ENCODE data around the gene FOXJ3.

The FOXJ3 gene

DNA sequence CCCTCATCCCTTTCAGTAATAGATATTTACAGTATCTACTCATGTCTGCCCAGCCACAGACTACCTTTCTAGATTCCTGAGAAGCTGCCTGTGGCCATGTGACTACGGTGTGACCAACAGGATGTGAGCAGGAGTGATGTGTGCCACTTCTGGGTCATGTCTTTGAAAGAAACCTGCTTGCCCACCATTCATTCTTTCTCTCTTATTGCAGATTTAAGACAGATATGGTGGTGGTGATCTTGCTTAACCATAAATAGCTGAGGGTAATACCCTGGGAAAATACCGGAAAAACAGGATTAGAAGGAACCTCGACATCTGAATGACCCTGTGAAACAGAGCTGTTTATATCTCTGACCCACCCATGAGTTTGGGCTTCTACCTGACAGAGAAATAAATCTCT lies 128.9 kb downstream of the FOXJ3 start:
- CTCF ChIA-PET: interaction anchor here (0.6 kb wide), 2 partner anchors 23 to 1431 kb away, joined by 3 read pairs; no protein-coding TSS in a partner anchor
- H3K9me3 ChIP-seq (ENCODE audit: control insufficient read depth, insufficient read depth, low read depth, low read length): no peaks in the 10 kb centered on the region

DNA sequence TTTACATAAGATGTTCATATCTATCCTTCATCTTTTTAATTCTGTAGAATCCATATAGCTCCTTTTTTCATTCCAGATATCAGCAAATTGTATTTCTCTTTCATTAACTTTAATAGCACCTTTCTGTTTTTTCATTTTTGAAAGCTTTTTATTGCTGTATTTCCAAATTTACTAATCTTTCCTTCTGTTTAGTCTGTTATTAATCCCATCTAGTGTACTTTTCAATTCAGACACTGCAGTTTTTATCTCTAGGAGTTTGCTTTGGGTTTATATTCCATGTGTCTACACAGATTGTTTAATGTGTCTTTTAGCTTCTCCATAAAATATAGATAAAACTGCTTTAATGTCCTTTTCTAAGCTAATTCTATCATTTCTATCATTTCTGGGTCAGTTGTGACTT lies 133.0 kb downstream of the FOXJ3 start:
- no peak overlapping the region for H3K27ac ChIP-seq (ENCODE audit: extremely low read depth, low read depth, low read length)
- H3K36me3 ChIP-seq (ENCODE audit: control insufficient read depth in 2 of 2, insufficient read depth in 1 of 2, low read length in 2 of 2): peaks cover 3 to 30% of the 10 kb centered on the region in 2 experiments; a peak in 2 of 3 replicates
- H3K4me1 ChIP-seq (ENCODE audit: control insufficient read depth, insufficient read depth, low read length): no peaks in the 10 kb centered on the region
- ChIA-PET CTCF (interaction anchor here (2.1 kb wide), 1 partner anchor 28 kb away, joined by 10 read pairs; no protein-coding TSS in a partner anchor), POLR2A (no interaction called here)
- H3K9me3 ChIP-seq (ENCODE audit: control insufficient read depth, insufficient read depth, low read depth, low read length): no peaks in the 10 kb centered on the region
- TF ChIP-seq ZBTB1 (tag by site-specific recombination; IDR thresholded peaks at IDR 0.05): no peak
- peak; percentile 81 for TF ChIP-seq SETDB1 (IDR thresholded peaks at IDR 0.05; ENCODE audit: insufficient read length, low read length)
- H3K4me3 ChIP-seq (ENCODE audit: low read depth, low read length): no peak overlapping the region

More for the DNA sequence above, 128.9 kb downstream of the FOXJ3 start:
- POLR2A ChIA-PET: no interaction called here
- H3K27ac ChIP-seq (ENCODE audit: extremely low read depth, low read depth, low read length): no peak overlapping the region
- no peak overlapping the region for H3K4me3 ChIP-seq (ENCODE audit: low read depth, low read length)
- TF ChIP-seq, protein P1, sequence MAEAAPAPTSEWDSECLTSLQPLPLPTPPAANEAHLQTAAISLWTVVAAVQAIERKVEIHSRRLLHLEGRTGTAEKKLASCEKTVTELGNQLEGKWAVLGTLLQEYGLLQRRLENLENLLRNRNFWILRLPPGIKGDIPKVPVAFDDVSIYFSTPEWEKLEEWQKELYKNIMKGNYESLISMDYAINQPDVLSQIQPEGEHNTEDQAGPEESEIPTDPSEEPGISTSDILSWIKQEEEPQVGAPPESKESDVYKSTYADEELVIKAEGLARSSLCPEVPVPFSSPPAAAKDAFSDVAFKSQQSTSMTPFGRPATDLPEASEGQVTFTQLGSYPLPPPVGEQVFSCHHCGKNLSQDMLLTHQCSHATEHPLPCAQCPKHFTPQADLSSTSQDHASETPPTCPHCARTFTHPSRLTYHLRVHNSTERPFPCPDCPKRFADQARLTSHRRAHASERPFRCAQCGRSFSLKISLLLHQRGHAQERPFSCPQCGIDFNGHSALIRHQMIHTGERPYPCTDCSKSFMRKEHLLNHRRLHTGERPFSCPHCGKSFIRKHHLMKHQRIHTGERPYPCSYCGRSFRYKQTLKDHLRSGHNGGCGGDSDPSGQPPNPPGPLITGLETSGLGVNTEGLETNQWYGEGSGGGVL (tag by site-specific recombination; IDR thresholded peaks at IDR 0.05): no peak
- H3K36me3 ChIP-seq (ENCODE audit: control insufficient read depth in 2 of 2, insufficient read depth in 1 of 2, low read length in 2 of 2): peaks cover 0 to 11% of the 10 kb centered on the region in 2 experiments; a peak in 1 of 3 replicates
- no peaks in the 10 kb centered on the region for H3K4me1 ChIP-seq (ENCODE audit: control insufficient read depth, insufficient read depth, low read length)

DNA sequence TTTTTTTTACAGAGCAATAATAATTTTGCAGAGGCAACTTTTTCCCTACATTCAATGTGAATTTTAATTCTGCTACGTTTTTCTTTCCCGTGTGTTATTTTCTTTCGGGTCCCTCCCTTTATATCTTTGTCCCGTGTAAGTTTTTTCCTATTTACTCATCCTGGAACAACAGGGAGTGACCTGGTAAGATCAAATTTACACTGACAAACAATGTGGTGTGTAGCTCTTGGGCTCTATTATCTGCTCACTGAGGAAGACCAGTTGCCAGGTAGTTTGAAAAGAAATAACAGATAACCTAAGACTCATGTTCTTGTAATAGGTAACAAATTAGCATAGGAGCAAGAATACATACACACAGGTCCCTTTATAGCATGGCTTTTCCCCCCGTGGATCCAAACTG lies 136.8 kb downstream of the FOXJ3 start:
- POLR2A ChIA-PET: no interaction called here
- H3K27ac ChIP-seq (ENCODE audit: extremely low read depth, low read depth, low read length): no peak overlapping the region
- no peak for TF ChIP-seq SETDB1 (IDR thresholded peaks at IDR 0.05; ENCODE audit: insufficient read length, low read length)
- TF ChIP-seq ZNF266 (tag by site-specific recombination; IDR thresholded peaks at IDR 0.05; ENCODE audit: low read depth): no peak
- TF ChIP-seq, protein P2, sequence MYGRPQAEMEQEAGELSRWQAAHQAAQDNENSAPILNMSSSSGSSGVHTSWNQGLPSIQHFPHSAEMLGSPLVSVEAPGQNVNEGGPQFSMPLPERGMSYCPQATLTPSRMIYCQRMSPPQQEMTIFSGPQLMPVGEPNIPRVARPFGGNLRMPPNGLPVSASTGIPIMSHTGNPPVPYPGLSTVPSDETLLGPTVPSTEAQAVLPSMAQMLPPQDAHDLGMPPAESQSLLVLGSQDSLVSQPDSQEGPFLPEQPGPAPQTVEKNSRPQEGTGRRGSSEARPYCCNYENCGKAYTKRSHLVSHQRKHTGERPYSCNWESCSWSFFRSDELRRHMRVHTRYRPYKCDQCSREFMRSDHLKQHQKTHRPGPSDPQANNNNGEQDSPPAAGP (tag by site-specific recombination; IDR thresholded peaks at IDR 0.05): no peak
- no peak for TF ChIP-seq ZNF354C (tag by site-specific recombination; IDR thresholded peaks at IDR 0.05; ENCODE audit: borderline replicate concordance, low read depth)
- no peak for TF ChIP-seq ZNF19 (tag by site-specific recombination; IDR thresholded peaks at IDR 0.05; ENCODE audit: low read depth)
- TF ChIP-seq ZNF292 (tag by site-specific recombination; IDR thresholded peaks at IDR 0.05; ENCODE audit: borderline replicate concordance, low read depth): no peak
- TF ChIP-seq GLIS2 (tag by site-specific recombination; IDR thresholded peaks at IDR 0.05): no peak
- TF ChIP-seq, protein P3, sequence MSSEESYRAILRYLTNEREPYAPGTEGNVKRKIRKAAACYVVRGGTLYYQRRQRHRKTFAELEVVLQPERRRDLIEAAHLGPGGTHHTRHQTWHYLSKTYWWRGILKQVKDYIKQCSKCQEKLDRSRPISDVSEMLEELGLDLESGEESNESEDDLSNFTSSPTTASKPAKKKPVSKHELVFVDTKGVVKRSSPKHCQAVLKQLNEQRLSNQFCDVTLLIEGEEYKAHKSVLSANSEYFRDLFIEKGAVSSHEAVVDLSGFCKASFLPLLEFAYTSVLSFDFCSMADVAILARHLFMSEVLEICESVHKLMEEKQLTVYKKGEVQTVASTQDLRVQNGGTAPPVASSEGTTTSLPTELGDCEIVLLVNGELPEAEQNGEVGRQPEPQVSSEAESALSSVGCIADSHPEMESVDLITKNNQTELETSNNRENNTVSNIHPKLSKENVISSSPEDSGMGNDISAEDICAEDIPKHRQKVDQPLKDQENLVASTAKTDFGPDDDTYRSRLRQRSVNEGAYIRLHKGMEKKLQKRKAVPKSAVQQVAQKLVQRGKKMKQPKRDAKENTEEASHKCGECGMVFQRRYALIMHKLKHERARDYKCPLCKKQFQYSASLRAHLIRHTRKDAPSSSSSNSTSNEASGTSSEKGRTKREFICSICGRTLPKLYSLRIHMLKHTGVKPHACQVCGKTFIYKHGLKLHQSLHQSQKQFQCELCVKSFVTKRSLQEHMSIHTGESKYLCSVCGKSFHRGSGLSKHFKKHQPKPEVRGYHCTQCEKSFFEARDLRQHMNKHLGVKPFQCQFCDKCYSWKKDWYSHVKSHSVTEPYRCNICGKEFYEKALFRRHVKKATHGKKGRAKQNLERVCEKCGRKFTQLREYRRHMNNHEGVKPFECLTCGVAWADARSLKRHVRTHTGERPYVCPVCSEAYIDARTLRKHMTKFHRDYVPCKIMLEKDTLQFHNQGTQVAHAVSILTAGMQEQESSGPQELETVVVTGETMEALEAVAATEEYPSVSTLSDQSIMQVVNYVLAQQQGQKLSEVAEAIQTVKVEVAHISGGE (tag by site-specific recombination; conservative IDR thresholded peaks at IDR 0.05; ENCODE audit: low read depth): no peak
- TF ChIP-seq SP7 (tag by site-specific recombination; IDR thresholded peaks at IDR 0.05): no peak
- TF ChIP-seq, protein P4, sequence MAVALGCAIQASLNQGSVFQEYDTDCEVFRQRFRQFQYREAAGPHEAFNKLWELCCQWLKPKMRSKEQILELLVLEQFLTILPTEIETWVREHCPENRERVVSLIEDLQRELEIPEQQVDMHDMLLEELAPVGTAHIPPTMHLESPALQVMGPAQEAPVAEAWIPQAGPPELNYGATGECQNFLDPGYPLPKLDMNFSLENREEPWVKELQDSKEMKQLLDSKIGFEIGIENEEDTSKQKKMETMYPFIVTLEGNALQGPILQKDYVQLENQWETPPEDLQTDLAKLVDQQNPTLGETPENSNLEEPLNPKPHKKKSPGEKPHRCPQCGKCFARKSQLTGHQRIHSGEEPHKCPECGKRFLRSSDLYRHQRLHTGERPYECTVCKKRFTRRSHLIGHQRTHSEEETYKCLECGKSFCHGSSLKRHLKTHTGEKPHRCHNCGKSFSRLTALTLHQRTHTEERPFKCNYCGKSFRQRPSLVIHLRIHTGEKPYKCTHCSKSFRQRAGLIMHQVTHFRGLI (tag by site-specific recombination; IDR thresholded peaks at IDR 0.05): no peak
- no peak for TF ChIP-seq ZNF560 (tag by site-specific recombination; IDR thresholded peaks at IDR 0.05; ENCODE audit: borderline replicate concordance)
- TF ChIP-seq KLF10 (tag by site-specific recombination; IDR thresholded peaks at IDR 0.05): no peak
- TF ChIP-seq ZNF677 (tag by site-specific recombination; IDR thresholded peaks at IDR 0.05): no peak
- TF ChIP-seq ZNF2 (tag by site-specific recombination; IDR thresholded peaks at IDR 0.05): no peak
- H3K36me3 ChIP-seq (ENCODE audit: control insufficient read depth in 2 of 2, insufficient read depth in 1 of 2, low read length in 2 of 2): peaks cover 3 to 61% of the 10 kb centered on the region in 2 experiments; a peak in 2 of 3 replicates
- H3K4me1 ChIP-seq (ENCODE audit: control insufficient read depth, insufficient read depth, low read length): no peaks in the 10 kb centered on the region
- CTCF ChIA-PET: no interaction called here
- no peak overlapping the region for H3K4me3 ChIP-seq (ENCODE audit: low read depth, low read length)
- no peaks in the 10 kb centered on the region for H3K9me3 ChIP-seq (ENCODE audit: control insufficient read depth, insufficient read depth, low read depth, low read length)

Data from HEK293 (cell line).